GM23338 (cell line): ENCODE data around the gene TFCP2.

Experiments used
- CTCF ChIP-seq, 2 experiments: fragments of 200-600 bp in 1 of 2; sonication (generic) in 1 of 2; conservative IDR thresholded peaks; 2 replicates each; pipeline versions ENCODE4 v1.5.1 to v1.6.1; 2016 to 2017; ENCODE audit warnings: antibody characterized with exemption in 2 of 2, low read depth in 2 of 2, mild to moderate bottlenecking in 2 of 2, moderate library complexity in 1 of 2
- EZH2 ChIP-seq: fragments of 200-600 bp; sonication (generic); IDR thresholded peaks from one replicate; pipeline ENCODE4 v1.8.0; 2017; ENCODE audit warnings: antibody characterized with exemption, mild to moderate bottlenecking, low read depth; ENCODE audit not compliant: unreplicated experiment
- EZH2phosphoT487 ChIP-seq: fragments of 200-600 bp; sonication (generic); IDR thresholded peaks from one replicate; pipeline ENCODE4 v1.8.1; 2018; ENCODE audit warnings: antibody characterized with exemption; ENCODE audit not compliant: unreplicated experiment
- POLR2AphosphoS5 ChIP-seq: IDR thresholded peaks from 2 replicates; pipeline ENCODE4 v1.6.1; 2016; ENCODE audit warnings: antibody characterized with exemption, low read depth

- TF ChIP-seq POLR2AphosphoS5, result no peak
- TF ChIP-seq EZH2phosphoT487, result no peak
- TF ChIP-seq CTCF (conservative IDR thresholded peaks at IDR 0.05; ENCODE audit: low read depth in 2 of 2), result no peak
- no peak for TF ChIP-seq EZH2
These were observed 25.0 kb upstream of the TFCP2 start for GRCh38 chr12:51197736-51198567.
